ENCODE data around the gene TBXT. TPM values are rescaled to one million over a fixed set of nuclear protein-coding genes. Genes with fewer than 3 reads are reported as not detected.
"Not testable (repeated sequence)": the region's sequence is repeated elsewhere in the genome, so short reads cannot be mapped to it uniquely, and the experiment has no call there.

Gene TBXT
- total RNA-seq, 1 donor from 2014 or later = not detected

- DNase-seq = no peak
- Mint-ChIP-seq H3K4me1 (no peaks in the 10 kb centered on the region), H3K27ac (no peak overlapping the region), H3K9me3 (no peaks in the 10 kb centered on the region), H3K36me3 (ENCODE audit: low read depth) (no peaks in the 10 kb centered on the region), H3K27me3 (no peaks in the 10 kb centered on the region), H3K4me3 (no peak overlapping the region)
- intact Hi-C loops (cut with micrococcal nuclease) = no loop called here
These were observed 24.9 kb upstream of the TBXT start for GRCh38 chr6:166192557-166192956.

DNA sequence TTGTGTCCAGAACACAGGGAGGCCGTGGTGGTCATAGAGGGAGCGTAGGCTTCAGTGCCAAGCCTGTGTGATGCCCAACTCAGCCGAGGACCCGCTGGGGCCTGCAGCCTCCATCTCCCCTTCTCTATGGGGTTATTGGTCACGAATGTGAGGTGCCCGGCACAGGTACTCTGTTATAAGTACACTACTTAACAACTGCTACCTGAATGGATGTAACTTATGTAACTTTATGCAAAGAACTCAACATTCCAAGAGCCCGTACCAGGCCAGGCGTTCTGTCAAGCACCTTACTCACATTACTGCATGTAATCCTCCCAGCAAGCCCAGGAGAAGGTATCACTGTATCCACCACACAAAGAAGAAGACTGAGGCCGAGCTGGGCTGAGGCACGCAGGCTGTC, 24.5 kb upstream of the TBXT start:
- H3K27ac Mint-ChIP-seq = no peak overlapping the region
- no peak overlapping the region for H3K4me3 Mint-ChIP-seq
- no peaks in the 10 kb centered on the region for H3K9me3 Mint-ChIP-seq
- no peaks in the 10 kb centered on the region for H3K4me1 Mint-ChIP-seq
- no peaks in the 10 kb centered on the region for H3K36me3 Mint-ChIP-seq (ENCODE audit: low read depth)
- intact Hi-C loops (cut with micrococcal nuclease) = no loop called here
- DNase-seq = no peak
- no peaks in the 10 kb centered on the region for H3K27me3 Mint-ChIP-seq

GRCh38 chr6:166179704-166180103, 12.1 kb upstream of the TBXT start:
- H3K4me1 Mint-ChIP-seq = no peaks in the 10 kb centered on the region
- no peaks in the 10 kb centered on the region for H3K9me3 Mint-ChIP-seq
- intact Hi-C loops (cut with micrococcal nuclease) = no loop called here
- no peaks in the 10 kb centered on the region for H3K36me3 Mint-ChIP-seq (ENCODE audit: low read depth)
- H3K4me3 Mint-ChIP-seq = no peak overlapping the region
- H3K27ac Mint-ChIP-seq = no peak overlapping the region
- H3K27me3 Mint-ChIP-seq = peaks cover 10% of the 10 kb centered on the region
- no peak for DNase-seq

DNA sequence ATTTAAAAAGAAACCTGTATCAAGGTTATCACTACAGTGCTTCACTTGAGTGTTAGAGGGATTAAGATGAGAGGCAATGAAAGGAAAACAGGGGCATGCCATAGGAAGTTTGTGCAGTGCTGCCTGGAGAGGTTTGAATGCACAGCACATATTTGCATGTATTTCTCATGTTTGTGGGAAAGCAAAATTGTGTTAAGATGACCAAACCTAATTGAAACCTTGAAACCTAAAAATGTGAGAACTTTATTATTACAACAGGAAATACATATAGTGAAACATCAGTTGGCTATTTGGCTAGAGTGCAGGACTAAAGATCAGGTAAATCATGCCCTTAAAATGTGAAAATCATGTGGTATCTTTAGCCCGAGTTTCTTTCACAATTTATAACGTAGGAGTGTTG, 8.5 kb upstream of the TBXT start:
- Mint-ChIP-seq H3K27me3 (peaks cover 6% of the 10 kb centered on the region), H3K4me3 (no peak overlapping the region), H3K9me3 (no peaks in the 10 kb centered on the region), H3K36me3 (ENCODE audit: low read depth) (no peaks in the 10 kb centered on the region), H3K4me1 (no peaks in the 10 kb centered on the region), H3K27ac (no peak overlapping the region)
- intact Hi-C loops (cut with micrococcal nuclease) = no loop called here
- DNase-seq = no peak

DNA sequence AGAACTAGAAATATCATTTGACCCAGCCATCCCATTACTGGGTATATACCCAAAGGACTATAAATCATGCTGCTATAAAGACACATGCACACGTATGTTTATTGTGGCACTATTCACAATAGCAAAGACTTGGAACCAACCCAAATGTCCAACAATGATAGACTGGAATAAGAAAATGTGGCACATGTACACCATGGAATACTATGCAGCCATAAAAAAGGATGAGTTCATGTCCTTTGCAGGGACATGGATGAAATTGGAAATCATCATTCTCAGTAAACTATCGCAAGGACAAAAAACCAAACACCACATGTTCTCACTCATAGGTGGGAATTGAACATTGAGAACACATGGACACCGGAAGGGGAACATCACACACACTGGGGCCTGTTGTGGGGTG, 7.4 kb upstream of the TBXT start:
- H3K27me3 Mint-ChIP-seq = peaks cover 16% of the 10 kb centered on the region
- intact Hi-C loops (cut with micrococcal nuclease); DNase-seq; H3K4me1 Mint-ChIP-seq; H3K4me3 Mint-ChIP-seq; H3K9me3 Mint-ChIP-seq; H3K27ac Mint-ChIP-seq; H3K36me3 Mint-ChIP-seq (ENCODE audit: low read depth): not testable (repeated sequence)

DNA sequence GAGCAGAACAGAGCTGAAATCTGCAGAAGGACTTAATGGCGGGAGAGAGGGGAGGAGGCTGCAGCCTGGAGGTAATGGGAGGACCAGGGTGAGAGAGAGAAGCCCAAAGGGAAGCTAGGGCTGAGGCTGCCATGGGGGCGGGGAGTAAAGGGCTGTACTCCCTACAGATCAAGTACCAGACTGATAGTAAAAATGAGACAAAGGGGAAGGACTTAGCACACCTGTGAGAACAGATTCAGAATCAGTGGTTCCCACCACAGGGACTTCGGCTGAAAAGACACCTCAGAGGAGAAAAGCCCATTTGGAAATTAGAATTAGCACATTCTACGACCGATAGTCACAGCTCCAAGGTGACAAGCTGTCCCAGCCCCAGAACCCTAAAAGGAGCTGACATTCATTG, 6.4 kb upstream of the TBXT start:
- Mint-ChIP-seq H3K27me3 (peaks cover 24% of the 10 kb centered on the region), H3K9me3 (no peaks in the 10 kb centered on the region), H3K27ac (no peak overlapping the region), H3K4me3 (no peak overlapping the region), H3K4me1 (no peaks in the 10 kb centered on the region), H3K36me3 (ENCODE audit: low read depth) (no peaks in the 10 kb centered on the region)
- intact Hi-C loops (cut with micrococcal nuclease) = no loop called here
- no peak for DNase-seq

DNA sequence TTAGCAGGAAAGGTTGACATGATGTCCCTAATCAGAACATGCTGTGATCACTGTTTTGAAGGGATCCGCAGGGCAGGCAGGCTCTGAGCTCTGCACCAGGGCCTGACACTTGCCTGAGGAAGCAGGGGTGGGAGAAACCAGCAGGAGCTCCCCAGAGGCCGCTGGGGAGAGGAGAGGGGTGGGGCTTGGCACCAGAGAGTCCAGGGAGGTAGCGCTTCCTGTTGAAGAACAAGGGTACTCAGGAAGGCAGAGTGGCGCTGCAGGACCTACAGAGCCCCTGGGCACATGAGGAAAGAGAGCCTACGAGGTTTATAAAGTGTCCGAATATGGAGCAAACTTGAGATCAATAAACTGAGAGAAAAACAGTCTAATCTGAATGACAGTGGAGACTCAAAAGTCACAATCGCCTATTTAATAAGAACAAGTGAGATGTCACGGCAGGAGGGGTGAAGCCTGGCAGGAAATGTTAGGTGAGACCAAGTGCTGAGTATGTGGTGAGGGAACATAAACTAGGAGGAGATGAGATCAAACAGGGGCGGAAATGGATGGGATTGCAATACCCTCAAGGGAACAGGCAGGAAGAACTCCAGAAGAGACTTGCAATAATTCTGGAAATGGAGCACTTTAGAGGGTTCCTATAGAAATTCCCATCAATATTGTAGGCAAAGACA, 5.8 kb upstream of the TBXT start:
- peaks cover 29% of the 10 kb centered on the region for H3K27me3 Mint-ChIP-seq
- no peak overlapping the region for H3K4me3 Mint-ChIP-seq
- H3K36me3 Mint-ChIP-seq (ENCODE audit: low read depth) = peaks cover 2% of the 10 kb centered on the region
- no peaks in the 10 kb centered on the region for H3K9me3 Mint-ChIP-seq
- no peak for DNase-seq
- intact Hi-C loops (cut with micrococcal nuclease) = no loop called here
- H3K27ac Mint-ChIP-seq = no peak overlapping the region
- H3K4me1 Mint-ChIP-seq = peaks cover 3% of the 10 kb centered on the region

DNA sequence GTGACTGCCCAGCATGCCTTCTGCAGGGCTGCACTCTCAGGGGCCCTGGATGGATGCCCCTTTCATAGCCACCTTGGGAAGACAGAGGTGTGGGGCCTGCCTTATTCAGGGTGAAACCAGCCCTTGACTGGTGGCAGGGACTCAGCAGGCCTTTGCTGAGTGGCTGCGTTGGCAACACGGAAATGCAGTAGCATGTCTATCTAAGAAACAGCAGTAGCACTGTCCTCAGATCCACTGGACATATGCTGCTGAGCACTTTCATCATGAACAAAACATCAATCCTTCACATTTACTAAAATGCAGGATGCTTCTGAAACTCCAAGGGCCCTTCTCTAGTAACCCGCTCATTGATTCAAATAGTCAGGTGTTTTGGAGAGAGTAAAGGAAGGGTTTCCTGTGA, 4.9 kb upstream of the TBXT start:
- no peak for DNase-seq
- Mint-ChIP-seq H3K27ac (no peak overlapping the region), H3K36me3 (ENCODE audit: low read depth) (peaks cover 3% of the 10 kb centered on the region), H3K4me1 (peaks cover 5% of the 10 kb centered on the region), H3K27me3 (peaks cover 32% of the 10 kb centered on the region), H3K4me3 (no peak overlapping the region), H3K9me3 (no peaks in the 10 kb centered on the region)
- intact Hi-C loops (cut with micrococcal nuclease) = no loop called here

- Mint-ChIP-seq H3K4me3 (no peak overlapping the region), H3K9me3 (no peaks in the 10 kb centered on the region), H3K27ac (no peak overlapping the region), H3K27me3 (peaks cover 51% of the 10 kb centered on the region), H3K36me3 (ENCODE audit: low read depth) (peaks cover 3% of the 10 kb centered on the region), H3K4me1 (peaks cover 5% of the 10 kb centered on the region)
- intact Hi-C loops (cut with micrococcal nuclease) = loop anchor here (5.0 to 10.0 kb wide), 3 partner anchors 162 to 505 kb away; partner anchors contain the start of gene PDE10A
- DNase-seq = no peak
These were observed 2.1 kb upstream of the TBXT start for GRCh38 chr6:166169549-166170421.

DNA sequence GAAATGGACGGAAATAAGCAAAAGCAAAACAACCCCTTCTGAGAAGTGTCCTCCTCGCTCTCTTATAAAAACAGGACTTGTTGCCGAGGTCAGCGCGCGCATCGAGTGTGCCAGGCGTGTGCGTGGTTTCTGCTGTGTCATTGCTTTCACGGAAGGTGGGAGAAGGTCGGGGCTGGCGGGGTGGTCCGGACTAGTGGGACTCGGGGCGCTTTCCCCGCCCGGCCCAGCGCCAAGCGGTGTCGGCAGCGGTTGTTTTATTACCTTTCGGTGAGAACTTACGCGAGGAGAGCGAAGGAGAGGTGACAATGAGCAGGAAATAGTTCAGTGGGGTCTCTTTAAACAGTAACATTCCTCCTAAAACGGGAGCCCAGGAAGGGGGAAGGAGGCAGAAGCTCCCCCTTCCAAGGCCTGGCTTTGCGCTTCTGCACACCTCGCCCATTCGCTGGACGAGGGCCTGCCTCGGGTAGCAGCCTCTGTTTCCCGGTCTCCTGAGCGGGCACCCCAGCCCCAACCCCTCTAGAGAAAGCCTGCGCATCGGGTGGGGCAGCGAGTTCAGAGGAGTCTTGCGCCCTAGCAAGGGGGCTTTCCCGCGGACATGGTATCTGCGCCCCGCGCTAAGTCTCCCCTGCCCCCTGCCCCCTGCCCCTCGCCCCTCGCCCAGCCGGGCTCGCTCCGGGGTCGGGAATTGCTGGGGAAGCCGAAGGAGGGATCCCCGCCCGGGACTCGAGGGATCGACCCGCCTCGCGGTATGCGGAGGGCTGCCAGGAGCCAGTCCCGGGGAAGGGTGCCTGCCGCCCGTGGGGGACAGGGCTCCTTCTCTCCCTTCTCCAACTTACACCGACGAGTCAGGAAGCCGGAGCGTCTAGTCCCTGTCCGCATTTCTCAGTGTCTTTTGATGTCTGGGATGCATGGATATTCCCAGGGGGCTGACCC, 1.2 kb upstream of the TBXT start:
- H3K27ac Mint-ChIP-seq = peak overlapping the region; percentile 15
- intact Hi-C loops (cut with micrococcal nuclease) = loop anchor here (5.0 to 10.0 kb wide), 3 partner anchors 162 to 504 kb away; partner anchors contain the start of gene PDE10A

GRCh38 chr6:166167258-166167731, 356 bp downstream of the TBXT start:
- intact Hi-C loops (cut with micrococcal nuclease) = loop anchor here (5.0 to 10.0 kb wide), 3 partner anchors 160 to 502 kb away; partner anchors contain the start of gene PDE10A
- H3K4me3 Mint-ChIP-seq = no peak overlapping the region
- no peaks in the 10 kb centered on the region for H3K9me3 Mint-ChIP-seq

More for the DNA sequence above, 1.2 kb upstream of the TBXT start:
- Mint-ChIP-seq H3K27me3 (peaks cover 60% of the 10 kb centered on the region), H3K4me3 (peak overlapping the region; percentile 69), H3K36me3 (ENCODE audit: low read depth) (peaks cover 3% of the 10 kb centered on the region), H3K4me1 (peaks cover 5% of the 10 kb centered on the region), H3K9me3 (no peaks in the 10 kb centered on the region)
- DNase-seq = no peak

GRCh38 chr6:166166314-166167257, 1.1 kb downstream of the TBXT start:
- Mint-ChIP-seq H3K4me1 (peaks cover 5% of the 10 kb centered on the region), H3K27me3 (peaks cover 66% of the 10 kb centered on the region), H3K27ac (no peak overlapping the region), H3K4me3 (no peak overlapping the region), H3K36me3 (ENCODE audit: low read depth) (peaks cover 3% of the 10 kb centered on the region), H3K9me3 (no peaks in the 10 kb centered on the region)
- intact Hi-C loops (cut with micrococcal nuclease) = loop anchor here (5.0 to 10.0 kb wide), 3 partner anchors 159 to 502 kb away; partner anchors contain the start of gene PDE10A
- DNase-seq = no peak

More at GRCh38 chr6:166167258-166167731, 356 bp downstream of the TBXT start:
- H3K27ac Mint-ChIP-seq = no peak overlapping the region
- peaks cover 5% of the 10 kb centered on the region for H3K4me1 Mint-ChIP-seq
- H3K27me3 Mint-ChIP-seq = peaks cover 66% of the 10 kb centered on the region
- peaks cover 3% of the 10 kb centered on the region for H3K36me3 Mint-ChIP-seq (ENCODE audit: low read depth)
- DNase-seq = no peak
